GM18517 (cell line): ENCODE measurements around the gene CCDC69.

Experiments used
- ATAC-seq: cut with Tn5 transposase; IDR thresholded peaks from one replicate; pipeline ENCODE4 v1.9.1; 2021; ENCODE audit warnings: mild to moderate bottlenecking, moderate library complexity; ENCODE audit not compliant: unreplicated experiment

CCDC69 gene

GRCh38 chr5:151147033-151147432, 76.9 kb downstream of the CCDC69 start:
- no peak for ATAC-seq

GRCh38 chr5:151146061-151146460, 77.8 kb downstream of the CCDC69 start:
- no peak for ATAC-seq

- no peak for ATAC-seq
These were observed 79.0 kb downstream of the CCDC69 start for GRCh38 chr5:151144922-151145321.

- ATAC-seq = no peak
These were observed 79.6 kb downstream of the CCDC69 start for GRCh38 chr5:151144275-151144674.

- ATAC-seq = no peak
These were observed 80.2 kb downstream of the CCDC69 start for GRCh38 chr5:151143645-151144044.

GRCh38 chr5:151142933-151143332, 81.0 kb downstream of the CCDC69 start:
- ATAC-seq = no peak

GRCh38 chr5:151141535-151141934, 82.4 kb downstream of the CCDC69 start:
- peak; percentile 87 for ATAC-seq

- ATAC-seq = no peak
These were observed 83.0 kb downstream of the CCDC69 start for GRCh38 chr5:151140686-151141459.

GRCh38 chr5:151139646-151140045, 84.2 kb downstream of the CCDC69 start:
- no peak for ATAC-seq

- no peak for ATAC-seq
These were observed 84.9 kb downstream of the CCDC69 start for GRCh38 chr5:151139015-151139414.

GRCh38 chr5:151138114-151138513, 85.8 kb downstream of the CCDC69 start:
- no peak for ATAC-seq

GRCh38 chr5:151137067-151137825, 86.6 kb downstream of the CCDC69 start:
- ATAC-seq = no peak

- ATAC-seq = peak; percentile 66
These were observed 89.7 kb downstream of the CCDC69 start for GRCh38 chr5:151134228-151134627.

GRCh38 chr5:151132963-151133362, 90.9 kb downstream of the CCDC69 start:
- ATAC-seq = no peak
